ENCODE data around the gene LRCH4. TPM values are rescaled to one million over a fixed set of nuclear protein-coding genes. Genes with fewer than 3 reads are reported as not detected.

Gene LRCH4
- total and polyA plus RNA-seq, 9 of the 15 experiments (the other 6 are each of a cell fraction or from before 2014, with no cell fraction given) = 0.06 to 63.3 (median 15.0) TPM

- TF ChIP-seq, protein P1, sequence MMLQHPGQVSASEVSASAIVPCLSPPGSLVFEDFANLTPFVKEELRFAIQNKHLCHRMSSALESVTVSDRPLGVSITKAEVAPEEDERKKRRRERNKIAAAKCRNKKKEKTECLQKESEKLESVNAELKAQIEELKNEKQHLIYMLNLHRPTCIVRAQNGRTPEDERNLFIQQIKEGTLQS (IDR thresholded peaks at IDR 0.05) = no peak
- TF ChIP-seq, protein P1 (CRISPR knock-in tag; conservative IDR thresholded peaks at IDR 0.05) = 0 out of 2 replicates have a peak, but pooled peaks have one; percentile 34
- TF ChIP-seq, protein P2, sequence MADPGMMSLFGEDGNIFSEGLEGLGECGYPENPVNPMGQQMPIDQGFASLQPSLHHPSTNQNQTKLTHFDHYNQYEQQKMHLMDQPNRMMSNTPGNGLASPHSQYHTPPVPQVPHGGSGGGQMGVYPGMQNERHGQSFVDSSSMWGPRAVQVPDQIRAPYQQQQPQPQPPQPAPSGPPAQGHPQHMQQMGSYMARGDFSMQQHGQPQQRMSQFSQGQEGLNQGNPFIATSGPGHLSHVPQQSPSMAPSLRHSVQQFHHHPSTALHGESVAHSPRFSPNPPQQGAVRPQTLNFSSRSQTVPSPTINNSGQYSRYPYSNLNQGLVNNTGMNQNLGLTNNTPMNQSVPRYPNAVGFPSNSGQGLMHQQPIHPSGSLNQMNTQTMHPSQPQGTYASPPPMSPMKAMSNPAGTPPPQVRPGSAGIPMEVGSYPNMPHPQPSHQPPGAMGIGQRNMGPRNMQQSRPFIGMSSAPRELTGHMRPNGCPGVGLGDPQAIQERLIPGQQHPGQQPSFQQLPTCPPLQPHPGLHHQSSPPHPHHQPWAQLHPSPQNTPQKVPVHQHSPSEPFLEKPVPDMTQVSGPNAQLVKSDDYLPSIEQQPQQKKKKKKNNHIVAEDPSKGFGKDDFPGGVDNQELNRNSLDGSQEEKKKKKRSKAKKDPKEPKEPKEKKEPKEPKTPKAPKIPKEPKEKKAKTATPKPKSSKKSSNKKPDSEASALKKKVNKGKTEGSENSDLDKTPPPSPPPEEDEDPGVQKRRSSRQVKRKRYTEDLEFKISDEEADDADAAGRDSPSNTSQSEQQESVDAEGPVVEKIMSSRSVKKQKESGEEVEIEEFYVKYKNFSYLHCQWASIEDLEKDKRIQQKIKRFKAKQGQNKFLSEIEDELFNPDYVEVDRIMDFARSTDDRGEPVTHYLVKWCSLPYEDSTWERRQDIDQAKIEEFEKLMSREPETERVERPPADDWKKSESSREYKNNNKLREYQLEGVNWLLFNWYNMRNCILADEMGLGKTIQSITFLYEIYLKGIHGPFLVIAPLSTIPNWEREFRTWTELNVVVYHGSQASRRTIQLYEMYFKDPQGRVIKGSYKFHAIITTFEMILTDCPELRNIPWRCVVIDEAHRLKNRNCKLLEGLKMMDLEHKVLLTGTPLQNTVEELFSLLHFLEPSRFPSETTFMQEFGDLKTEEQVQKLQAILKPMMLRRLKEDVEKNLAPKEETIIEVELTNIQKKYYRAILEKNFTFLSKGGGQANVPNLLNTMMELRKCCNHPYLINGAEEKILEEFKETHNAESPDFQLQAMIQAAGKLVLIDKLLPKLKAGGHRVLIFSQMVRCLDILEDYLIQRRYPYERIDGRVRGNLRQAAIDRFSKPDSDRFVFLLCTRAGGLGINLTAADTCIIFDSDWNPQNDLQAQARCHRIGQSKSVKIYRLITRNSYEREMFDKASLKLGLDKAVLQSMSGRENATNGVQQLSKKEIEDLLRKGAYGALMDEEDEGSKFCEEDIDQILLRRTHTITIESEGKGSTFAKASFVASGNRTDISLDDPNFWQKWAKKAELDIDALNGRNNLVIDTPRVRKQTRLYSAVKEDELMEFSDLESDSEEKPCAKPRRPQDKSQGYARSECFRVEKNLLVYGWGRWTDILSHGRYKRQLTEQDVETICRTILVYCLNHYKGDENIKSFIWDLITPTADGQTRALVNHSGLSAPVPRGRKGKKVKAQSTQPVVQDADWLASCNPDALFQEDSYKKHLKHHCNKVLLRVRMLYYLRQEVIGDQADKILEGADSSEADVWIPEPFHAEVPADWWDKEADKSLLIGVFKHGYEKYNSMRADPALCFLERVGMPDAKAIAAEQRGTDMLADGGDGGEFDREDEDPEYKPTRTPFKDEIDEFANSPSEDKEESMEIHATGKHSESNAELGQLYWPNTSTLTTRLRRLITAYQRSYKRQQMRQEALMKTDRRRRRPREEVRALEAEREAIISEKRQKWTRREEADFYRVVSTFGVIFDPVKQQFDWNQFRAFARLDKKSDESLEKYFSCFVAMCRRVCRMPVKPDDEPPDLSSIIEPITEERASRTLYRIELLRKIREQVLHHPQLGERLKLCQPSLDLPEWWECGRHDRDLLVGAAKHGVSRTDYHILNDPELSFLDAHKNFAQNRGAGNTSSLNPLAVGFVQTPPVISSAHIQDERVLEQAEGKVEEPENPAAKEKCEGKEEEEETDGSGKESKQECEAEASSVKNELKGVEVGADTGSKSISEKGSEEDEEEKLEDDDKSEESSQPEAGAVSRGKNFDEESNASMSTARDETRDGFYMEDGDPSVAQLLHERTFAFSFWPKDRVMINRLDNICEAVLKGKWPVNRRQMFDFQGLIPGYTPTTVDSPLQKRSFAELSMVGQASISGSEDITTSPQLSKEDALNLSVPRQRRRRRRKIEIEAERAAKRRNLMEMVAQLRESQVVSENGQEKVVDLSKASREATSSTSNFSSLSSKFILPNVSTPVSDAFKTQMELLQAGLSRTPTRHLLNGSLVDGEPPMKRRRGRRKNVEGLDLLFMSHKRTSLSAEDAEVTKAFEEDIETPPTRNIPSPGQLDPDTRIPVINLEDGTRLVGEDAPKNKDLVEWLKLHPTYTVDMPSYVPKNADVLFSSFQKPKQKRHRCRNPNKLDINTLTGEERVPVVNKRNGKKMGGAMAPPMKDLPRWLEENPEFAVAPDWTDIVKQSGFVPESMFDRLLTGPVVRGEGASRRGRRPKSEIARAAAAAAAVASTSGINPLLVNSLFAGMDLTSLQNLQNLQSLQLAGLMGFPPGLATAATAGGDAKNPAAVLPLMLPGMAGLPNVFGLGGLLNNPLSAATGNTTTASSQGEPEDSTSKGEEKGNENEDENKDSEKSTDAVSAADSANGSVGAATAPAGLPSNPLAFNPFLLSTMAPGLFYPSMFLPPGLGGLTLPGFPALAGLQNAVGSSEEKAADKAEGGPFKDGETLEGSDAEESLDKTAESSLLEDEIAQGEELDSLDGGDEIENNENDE (IDR thresholded peaks at IDR 0.05; ENCODE audit: low read depth, low read length) = no peak
- TF ChIP-seq LCOR (CRISPR knock-in tag; IDR thresholded peaks at IDR 0.05) (no peak), ZNF785 (CRISPR knock-in tag; IDR thresholded peaks at IDR 0.05) (no peak), ETS2 (tag; IDR thresholded peaks at IDR 0.05; ENCODE audit: borderline replicate concordance, poor library complexity, severe bottlenecking) (no peak), ZC3H11A (IDR thresholded peaks at IDR 0.05; ENCODE audit: low read depth, low read length) (no peak), CUX1 (CRISPR knock-in tag; IDR thresholded peaks at IDR 0.05) (no peak), FOXJ3 (CRISPR knock-in tag; IDR thresholded peaks at IDR 0.05) (no peak), SIX5 (IDR thresholded peaks at IDR 0.05; ENCODE audit: borderline replicate concordance in 1 of 2, insufficient read depth in 1 of 2, low read depth in 1 of 2, low read length in 2 of 2) (no peak)
These were observed 47.6 kb downstream of the LRCH4 start (continued) for GRCh38 chr7:100538348-100538653.

Data from K562 (cell line).